Activated naive CD4-positive, alpha-beta T cell treated with anti-CD3 and anti-CD28 coated beads for 36 hours (primary cell): ENCODE data around the gene SPON1. TPM values are rescaled to one million over a fixed set of nuclear protein-coding genes. Genes with fewer than 3 reads are reported as not detected.

Source experiments
- CTCF ChIA-PET: fragments of 350-600 bp; sonication (Branson Sonifier 250); formaldehyde crosslinking; loops from one replicate; lab custom pipeline; 2021; ENCODE audit warnings: antibody characterized with exemption; lab: Charles Lee
- DNase-seq: peaks from one replicate; pipeline ENCODE4 v3.0.0-alpha.2; 2020
- H3K27ac Mint-ChIP-seq: one replicate; pipeline ENCODE4 v1.8.0; 2021; ENCODE audit warnings: mild to moderate bottlenecking, mixed read lengths
- H3K27me3 Mint-ChIP-seq: one replicate; pipeline ENCODE4 v1.8.0; 2021; ENCODE audit warnings: low read depth, mixed read lengths
- H3K36me3 Mint-ChIP-seq: one replicate; pipeline ENCODE4 v1.8.0; 2021; ENCODE audit warnings: low read depth, mixed read lengths
- H3K4me1 Mint-ChIP-seq: one replicate; pipeline ENCODE4 v1.8.0; 2021; ENCODE audit warnings: low read depth, mixed read lengths
- H3K4me3 Mint-ChIP-seq: one replicate; pipeline ENCODE4 v1.8.0; 2021; ENCODE audit warnings: mild to moderate bottlenecking, moderate library complexity, mixed read lengths
- H3K9me3 Mint-ChIP-seq: one replicate; pipeline ENCODE4 v1.8.0; 2021; ENCODE audit warnings: mixed read lengths
- intact Hi-C: fragments of 100-400 bp; cut with micrococcal nuclease; formaldehyde crosslinking; loops from one replicate; pipeline ENCODE4 v1.15.1; 2023
- total RNA-seq, 2 experiments: library from RNA; stranded (reverse); gene quantifications; one replicate each; pipeline ENCODE4 v1.2.3, GENCODE V29; 2021

The SPON1 gene
- total RNA-seq, 2 experiments from 2014 or later, result 0.24 to 0.25 TPM

- DNase-seq, result no peak
Measured at GRCh38 chr11:14095882-14096281, 133.4 kb downstream of the SPON1 start.

GRCh38 chr11:14096606-14097005, 134.1 kb downstream of the SPON1 start:
- Mint-ChIP-seq H3K4me1 (peaks cover 9% of the 10 kb centered on the region), H3K27ac (no peak overlapping the region), H3K36me3 (no peaks in the 10 kb centered on the region), H3K4me3 (no peak overlapping the region), H3K9me3 (no peaks in the 10 kb centered on the region), H3K27me3 (no peaks in the 10 kb centered on the region)
- no peak for DNase-seq
- CTCF ChIA-PET, result no interaction called here
- intact Hi-C loops, result no loop called here

More at GRCh38 chr11:14095882-14096281, 133.4 kb downstream of the SPON1 start:
- Mint-ChIP-seq H3K4me1 (peaks cover 6% of the 10 kb centered on the region), H3K27me3 (no peaks in the 10 kb centered on the region), H3K27ac (no peak overlapping the region), H3K36me3 (no peaks in the 10 kb centered on the region), H3K9me3 (no peaks in the 10 kb centered on the region), H3K4me3 (no peak overlapping the region)
- intact Hi-C loops, result no loop called here
- CTCF ChIA-PET, result no interaction called here

GRCh38 chr11:14101388-14101787, 138.9 kb downstream of the SPON1 start:
- DNase-seq, result no peak
- H3K9me3 Mint-ChIP-seq, result no peaks in the 10 kb centered on the region
- CTCF ChIA-PET, result no interaction called here
- intact Hi-C loops, result loop anchor here (1.0 to 10.0 kb wide), 4 partner anchors 18 to 237 kb away; no protein-coding TSS in a partner anchor
- no peak overlapping the region for H3K4me3 Mint-ChIP-seq
- peaks cover 1% of the 10 kb centered on the region for H3K36me3 Mint-ChIP-seq
- H3K27me3 Mint-ChIP-seq, result no peaks in the 10 kb centered on the region
- peaks cover 21% of the 10 kb centered on the region for H3K4me1 Mint-ChIP-seq
- no peak overlapping the region for H3K27ac Mint-ChIP-seq

- Mint-ChIP-seq H3K9me3 (no peaks in the 10 kb centered on the region), H3K4me1 (peaks cover 27% of the 10 kb centered on the region), H3K27me3 (no peaks in the 10 kb centered on the region), H3K4me3 (no peak overlapping the region), H3K36me3 (peaks cover 1% of the 10 kb centered on the region), H3K27ac (no peak overlapping the region)
- no peak for DNase-seq
- CTCF ChIA-PET, result no interaction called here
- intact Hi-C loops, result loop anchor here (10.0 kb wide), 1 partner anchor 238 kb away; no protein-coding TSS in a partner anchor
Measured at GRCh38 chr11:14102766-14103165, 140.2 kb downstream of the SPON1 start.

- intact Hi-C loops, result loop anchor here (10.0 kb wide), 1 partner anchor 241 kb away; no protein-coding TSS in a partner anchor
- no peaks in the 10 kb centered on the region for H3K27me3 Mint-ChIP-seq
- H3K36me3 Mint-ChIP-seq, result peaks cover 1% of the 10 kb centered on the region
- peaks cover 27% of the 10 kb centered on the region for H3K4me1 Mint-ChIP-seq
- peak; percentile 34 for DNase-seq
- H3K27ac Mint-ChIP-seq, result peak overlapping the region; percentile 13
- CTCF ChIA-PET, result interaction anchor here (1.1 kb wide), 1 partner anchor 149 kb away, joined by 3 read pairs; no protein-coding TSS in a partner anchor
- H3K4me3 Mint-ChIP-seq, result no peak overlapping the region
- H3K9me3 Mint-ChIP-seq, result no peaks in the 10 kb centered on the region
Measured at GRCh38 chr11:14105446-14105845, 142.9 kb downstream of the SPON1 start.

GRCh38 chr11:14106303-14107049, 144.0 kb downstream of the SPON1 start:
- intact Hi-C loops, result loop anchor here (10.0 kb wide), 1 partner anchor 242 kb away; no protein-coding TSS in a partner anchor
- peaks cover 22% of the 10 kb centered on the region for H3K4me1 Mint-ChIP-seq

GRCh38 chr11:14107050-14107430, 144.5 kb downstream of the SPON1 start:
- CTCF ChIA-PET, result no interaction called here

More at GRCh38 chr11:14106303-14107049, 144.0 kb downstream of the SPON1 start:
- Mint-ChIP-seq H3K9me3 (no peaks in the 10 kb centered on the region), H3K27me3 (no peaks in the 10 kb centered on the region), H3K36me3 (peaks cover 1% of the 10 kb centered on the region), H3K4me3 (no peak overlapping the region), H3K27ac (no peak overlapping the region)
- CTCF ChIA-PET, result interaction anchor here (1.1 kb wide), 1 partner anchor 150 kb away, joined by 3 read pairs; no protein-coding TSS in a partner anchor
- no peak for DNase-seq

GRCh38 chr11:14109742-14110141, 147.2 kb downstream of the SPON1 start:
- Mint-ChIP-seq H3K9me3 (no peaks in the 10 kb centered on the region), H3K36me3 (peaks cover 1% of the 10 kb centered on the region), H3K27ac (no peak overlapping the region), H3K27me3 (no peaks in the 10 kb centered on the region), H3K4me1 (peaks cover 22% of the 10 kb centered on the region), H3K4me3 (no peak overlapping the region)
- intact Hi-C loops, result loop anchor here (10.0 kb wide), 1 partner anchor 245 kb away; no protein-coding TSS in a partner anchor
- CTCF ChIA-PET, result interaction anchor here (1.3 kb wide), 1 partner anchor 9 kb away, joined by 3 read pairs; no protein-coding TSS in a partner anchor
- DNase-seq, result no peak

More at GRCh38 chr11:14107050-14107430, 144.5 kb downstream of the SPON1 start:
- Mint-ChIP-seq H3K4me1 (peaks cover 18% of the 10 kb centered on the region), H3K27ac (no peak overlapping the region), H3K36me3 (peaks cover 1% of the 10 kb centered on the region), H3K4me3 (no peak overlapping the region), H3K27me3 (no peaks in the 10 kb centered on the region), H3K9me3 (no peaks in the 10 kb centered on the region)
- DNase-seq, result no peak
- intact Hi-C loops, result loop anchor here (10.0 kb wide), 1 partner anchor 242 kb away; no protein-coding TSS in a partner anchor

GRCh38 chr11:14110629-14111028, 148.1 kb downstream of the SPON1 start:
- H3K4me3 Mint-ChIP-seq, result no peak overlapping the region
- peaks cover 18% of the 10 kb centered on the region for H3K4me1 Mint-ChIP-seq
- CTCF ChIA-PET, result no interaction called here
- no peak overlapping the region for H3K27ac Mint-ChIP-seq
- no peaks in the 10 kb centered on the region for H3K9me3 Mint-ChIP-seq
- H3K36me3 Mint-ChIP-seq, result no peaks in the 10 kb centered on the region
- H3K27me3 Mint-ChIP-seq, result no peaks in the 10 kb centered on the region
- DNase-seq, result no peak
- intact Hi-C loops, result no loop called here

- no peak overlapping the region for H3K4me3 Mint-ChIP-seq
- no peak overlapping the region for H3K27ac Mint-ChIP-seq
- peaks cover 15% of the 10 kb centered on the region for H3K4me1 Mint-ChIP-seq
- no peak for DNase-seq
- CTCF ChIA-PET, result no interaction called here
- intact Hi-C loops, result no loop called here
- no peaks in the 10 kb centered on the region for H3K27me3 Mint-ChIP-seq
- no peaks in the 10 kb centered on the region for H3K36me3 Mint-ChIP-seq
- no peaks in the 10 kb centered on the region for H3K9me3 Mint-ChIP-seq
Measured at GRCh38 chr11:14111496-14111895, 149.0 kb downstream of the SPON1 start.

- H3K36me3 Mint-ChIP-seq, result no peaks in the 10 kb centered on the region
- H3K4me3 Mint-ChIP-seq, result no peak overlapping the region
- DNase-seq, result no peak
- intact Hi-C loops, result no loop called here
- H3K4me1 Mint-ChIP-seq, result peaks cover 9% of the 10 kb centered on the region
- no peaks in the 10 kb centered on the region for H3K27me3 Mint-ChIP-seq
- CTCF ChIA-PET, result no interaction called here
- H3K27ac Mint-ChIP-seq, result no peak overlapping the region
- H3K9me3 Mint-ChIP-seq, result no peaks in the 10 kb centered on the region
Measured at GRCh38 chr11:14112721-14113120, 150.2 kb downstream of the SPON1 start.

GRCh38 chr11:14114269-14114668, 151.7 kb downstream of the SPON1 start:
- Mint-ChIP-seq H3K4me3 (no peak overlapping the region), H3K36me3 (no peaks in the 10 kb centered on the region), H3K27me3 (no peaks in the 10 kb centered on the region), H3K27ac (no peak overlapping the region), H3K9me3 (no peaks in the 10 kb centered on the region), H3K4me1 (peaks cover 16% of the 10 kb centered on the region)
- CTCF ChIA-PET, result interaction anchor here (0.5 kb wide), 1 partner anchor 305 kb away, joined by 3 read pairs; no protein-coding TSS in a partner anchor
- intact Hi-C loops, result no loop called here
- DNase-seq, result no peak
